HEK293 (cell line): ENCODE data around the gene OVOL2.

ENCODE experiments used
- INSM2 ChIP-seq: fragments of 450-650 bp; formaldehyde crosslinking; IDR thresholded peaks from 2 replicates; pipeline ENCODE4 v1.5.1; 2016; ENCODE audit warnings: missing biosample characterization, missing genetic modification characterization
- REST ChIP-seq: fragments of 450-650 bp; formaldehyde crosslinking; IDR thresholded peaks from 2 replicates; pipeline ENCODE4 v1.5.1; 2016; ENCODE audit warnings: missing biosample characterization, missing genetic modification characterization
- YY1 ChIP-seq: fragments of 450-650 bp; formaldehyde crosslinking; IDR thresholded peaks from 2 replicates; pipeline ENCODE4 v1.5.1; 2018; ENCODE audit warnings: missing biosample characterization, missing genetic modification characterization
- YY2 ChIP-seq: fragments of 450-650 bp; formaldehyde crosslinking; IDR thresholded peaks from 2 replicates; pipeline ENCODE4 v1.5.1; 2016; ENCODE audit warnings: missing biosample characterization, missing genetic modification characterization
- ZBTB21 ChIP-seq: fragments of 450-650 bp; formaldehyde crosslinking; IDR thresholded peaks from 2 replicates; pipeline ENCODE4 v1.5.1; 2017; ENCODE audit warnings: missing biosample characterization, missing genetic modification characterization
- ZBTB8A ChIP-seq: fragments of 450-650 bp; formaldehyde crosslinking; IDR thresholded peaks from 2 replicates; pipeline ENCODE4 v1.5.1; 2016; ENCODE audit warnings: missing biosample characterization, missing genetic modification characterization
- ZEB2 ChIP-seq: fragments of 450-650 bp; formaldehyde crosslinking; IDR thresholded peaks from 2 replicates; pipeline ENCODE4 v1.5.1; 2016; ENCODE audit warnings: missing biosample characterization, missing genetic modification characterization
- ZNF138 ChIP-seq: fragments of 450-650 bp; formaldehyde crosslinking; IDR thresholded peaks from 2 replicates; pipeline ENCODE4 v1.5.1; 2016; ENCODE audit warnings: missing biosample characterization, missing genetic modification characterization, borderline replicate concordance
- ZNF416 ChIP-seq: fragments of 450-650 bp; formaldehyde crosslinking; IDR thresholded peaks from 2 replicates; pipeline ENCODE4 v1.5.1; 2016; ENCODE audit warnings: missing biosample characterization, missing genetic modification characterization
- ZNF449 ChIP-seq: fragments of 450-650 bp; formaldehyde crosslinking; IDR thresholded peaks from 2 replicates; pipeline ENCODE4 v1.5.1; 2017; ENCODE audit warnings: missing biosample characterization, mild to moderate bottlenecking, missing genetic modification characterization, moderate library complexity
- ZNF549 ChIP-seq: fragments of 450-650 bp; IDR thresholded peaks from 2 replicates; pipeline ENCODE4 v1.5.1; 2018; ENCODE audit warnings: missing biosample characterization, missing genetic modification characterization, mild to moderate bottlenecking, inconsistent platforms, moderate library complexity
- TF ChIP-seq, protein P1 (sequence below): fragments of 450-650 bp; formaldehyde crosslinking; IDR thresholded peaks from 2 replicates; pipeline ENCODE4 v1.5.1; 2016; ENCODE audit warnings: missing biosample characterization, missing genetic modification characterization
- TF ChIP-seq, protein P2 (sequence below): fragments of 450-650 bp; formaldehyde crosslinking; IDR thresholded peaks from 2 replicates; pipeline ENCODE4 v1.5.1; 2016; ENCODE audit warnings: missing biosample characterization, missing genetic modification characterization

GRCh38 chr20:18011482-18011881, 46.2 kb downstream of the OVOL2 start:
- TF ChIP-seq INSM2 (no peak), YY1 (no peak), ZBTB8A (tag by site-specific recombination) (no peak), REST (tag by site-specific recombination) (no peak), ZNF449 (tag by site-specific recombination) (no peak), ZNF549 (tag by site-specific recombination) (no peak), ZNF416 (tag by site-specific recombination) (no peak), ZBTB21 (tag by site-specific recombination) (no peak), ZNF138 (tag by site-specific recombination) (no peak), ZEB2 (tag by site-specific recombination) (no peak), YY2 (tag by site-specific recombination) (no peak)
- TF ChIP-seq, protein P1, sequence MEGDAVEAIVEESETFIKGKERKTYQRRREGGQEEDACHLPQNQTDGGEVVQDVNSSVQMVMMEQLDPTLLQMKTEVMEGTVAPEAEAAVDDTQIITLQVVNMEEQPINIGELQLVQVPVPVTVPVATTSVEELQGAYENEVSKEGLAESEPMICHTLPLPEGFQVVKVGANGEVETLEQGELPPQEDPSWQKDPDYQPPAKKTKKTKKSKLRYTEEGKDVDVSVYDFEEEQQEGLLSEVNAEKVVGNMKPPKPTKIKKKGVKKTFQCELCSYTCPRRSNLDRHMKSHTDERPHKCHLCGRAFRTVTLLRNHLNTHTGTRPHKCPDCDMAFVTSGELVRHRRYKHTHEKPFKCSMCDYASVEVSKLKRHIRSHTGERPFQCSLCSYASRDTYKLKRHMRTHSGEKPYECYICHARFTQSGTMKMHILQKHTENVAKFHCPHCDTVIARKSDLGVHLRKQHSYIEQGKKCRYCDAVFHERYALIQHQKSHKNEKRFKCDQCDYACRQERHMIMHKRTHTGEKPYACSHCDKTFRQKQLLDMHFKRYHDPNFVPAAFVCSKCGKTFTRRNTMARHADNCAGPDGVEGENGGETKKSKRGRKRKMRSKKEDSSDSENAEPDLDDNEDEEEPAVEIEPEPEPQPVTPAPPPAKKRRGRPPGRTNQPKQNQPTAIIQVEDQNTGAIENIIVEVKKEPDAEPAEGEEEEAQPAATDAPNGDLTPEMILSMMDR (tag by site-specific recombination), result no peak
- TF ChIP-seq, protein P2, sequence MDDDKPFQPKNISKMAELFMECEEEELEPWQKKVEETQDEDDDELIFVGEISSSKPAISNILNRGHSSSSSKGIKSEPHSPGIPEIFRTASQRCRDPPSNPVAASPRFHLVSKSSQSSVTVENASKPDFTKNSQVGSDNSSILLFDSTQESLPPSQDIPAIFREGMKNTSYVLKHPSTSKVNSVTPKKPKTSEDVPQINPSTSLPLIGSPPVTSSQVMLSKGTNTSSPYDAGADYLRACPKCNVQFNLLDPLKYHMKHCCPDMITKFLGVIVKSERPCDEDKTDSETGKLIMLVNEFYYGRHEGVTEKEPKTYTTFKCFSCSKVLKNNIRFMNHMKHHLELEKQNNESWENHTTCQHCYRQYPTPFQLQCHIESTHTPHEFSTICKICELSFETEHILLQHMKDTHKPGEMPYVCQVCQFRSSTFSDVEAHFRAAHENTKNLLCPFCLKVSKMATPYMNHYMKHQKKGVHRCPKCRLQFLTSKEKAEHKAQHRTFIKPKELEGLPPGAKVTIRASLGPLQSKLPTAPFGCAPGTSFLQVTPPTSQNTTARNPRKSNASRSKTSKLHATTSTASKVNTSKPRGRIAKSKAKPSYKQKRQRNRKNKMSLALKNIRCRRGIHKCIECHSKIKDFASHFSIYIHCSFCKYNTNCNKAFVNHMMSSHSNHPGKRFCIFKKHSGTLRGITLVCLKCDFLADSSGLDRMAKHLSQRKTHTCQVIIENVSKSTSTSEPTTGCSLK (tag by site-specific recombination), result no peak
